Liver (tissue), 9 donors: ENCODE measurements around the gene GNA14. TPM values are rescaled to one million over a fixed set of nuclear protein-coding genes. Genes with fewer than 3 reads are reported as not detected.

Experiments used
- DNase-seq: peaks from one replicate; pipeline ENCODE4 v3.0.0-alpha.2; 2017; ENCODE audit warnings: low spot score
- H3K27ac ChIP-seq, 2 donors: one replicate each; pipeline ENCODE4 v1.7.0; 2013; ENCODE audit warnings: inconsistent platforms in 2 of 2, low read length in 2 of 2, control low read depth in 1 of 2, low read depth in 1 of 2, mild to moderate bottlenecking in 1 of 2
- H3K27me3 ChIP-seq, 4 donors: one replicate each; pipeline versions ENCODE4 v1.6.1 to v1.7.0; 2013; ENCODE audit warnings: low read length in 3 of 4, inconsistent platforms in 1 of 4, mild to moderate bottlenecking in 1 of 4, moderate library complexity in 1 of 4; ENCODE audit not compliant: control insufficient read depth in 4 of 4, insufficient read depth in 4 of 4
- H3K36me3 ChIP-seq, 4 donors: one replicate each; pipeline versions ENCODE4 v1.6.1 to v1.7.0; 2013; ENCODE audit warnings: low read length in 3 of 4, mild to moderate bottlenecking in 3 of 4, low read depth in 1 of 4, moderate library complexity in 1 of 4; ENCODE audit not compliant: control insufficient read depth in 4 of 4, insufficient read depth in 3 of 4
- H3K4me1 ChIP-seq, 4 donors: one replicate each; pipeline versions ENCODE4 v1.6.1 to v1.7.0; 2013; ENCODE audit warnings: low read length in 3 of 4, mild to moderate bottlenecking in 3 of 4, moderate library complexity in 1 of 4; ENCODE audit not compliant: control insufficient read depth in 4 of 4, insufficient read depth in 4 of 4
- H3K4me3 ChIP-seq, 3 donors: one replicate each; pipeline versions ENCODE4 v1.6.1 to v1.7.0; 2013; ENCODE audit warnings: low read length in 3 of 3, control low read depth in 1 of 3, low read depth in 1 of 3, mild to moderate bottlenecking in 1 of 3
- H3K9ac ChIP-seq, 2 donors: one replicate each; pipeline ENCODE4 v1.7.0; 2013; ENCODE audit warnings: low read length in 2 of 2, mild to moderate bottlenecking in 2 of 2, moderate library complexity in 2 of 2, control low read depth in 1 of 2, low read depth in 1 of 2
- H3K9me3 ChIP-seq, 4 donors: one replicate each; pipeline versions ENCODE4 v1.6.1 to v1.7.0; 2013; ENCODE audit warnings: low read length in 3 of 4; ENCODE audit not compliant: control insufficient read depth in 4 of 4
- ATF3 ChIP-seq: IDR thresholded peaks from 2 replicates; pipeline ENCODE4 v1.6.1; 2016; ENCODE audit warnings: antibody characterized with exemption
- CTCF ChIP-seq: fragments of 150-350 bp; IDR thresholded peaks from 2 replicates; pipeline ENCODE4 v1.5.1; 2017; ENCODE audit warnings: improper control_type of control experiment, low read depth, low read length; ENCODE audit not compliant: missing input control
- EGR1 ChIP-seq, 2 donors: IDR thresholded peaks; 2 replicates each; pipeline ENCODE4 v1.6.1; 2016 to 2018; ENCODE audit warnings: antibody characterized with exemption in 2 of 2, low read depth in 2 of 2
- FOXA1 ChIP-seq: IDR thresholded peaks from 2 replicates; pipeline ENCODE4 v1.6.1; 2016; ENCODE audit warnings: antibody characterized with exemption
- FOXA2 ChIP-seq: IDR thresholded peaks from 2 replicates; pipeline ENCODE4 v1.6.1; 2016; ENCODE audit warnings: antibody characterized with exemption
- GABPA ChIP-seq, 2 donors: IDR thresholded peaks in 1 of 2; conservative IDR thresholded peaks in 1 of 2; 2 replicates each; pipeline ENCODE4 v1.6.1; 2016; ENCODE audit warnings: antibody characterized with exemption in 2 of 2, mild to moderate bottlenecking in 1 of 2, moderate library complexity in 1 of 2
- HNF4A ChIP-seq, 2 donors: conservative IDR thresholded peaks; 2 replicates each; pipeline ENCODE4 v1.6.1; 2016; ENCODE audit warnings: antibody characterized with exemption in 2 of 2, mild to moderate bottlenecking in 2 of 2
- JUND ChIP-seq, 2 donors: IDR thresholded peaks; 2 replicates each; pipeline ENCODE4 v1.6.1; 2016; ENCODE audit warnings: antibody characterized with exemption in 2 of 2
- MAX ChIP-seq: IDR thresholded peaks from 2 replicates; pipeline ENCODE4 v1.6.1; 2016; ENCODE audit warnings: antibody characterized with exemption
- NR2F2 ChIP-seq: IDR thresholded peaks from 2 replicates; pipeline ENCODE4 v1.6.1; 2016; ENCODE audit warnings: antibody characterized with exemption
- RAD21 ChIP-seq, 2 donors: IDR thresholded peaks; 2 replicates each; pipeline ENCODE4 v1.6.1; 2016; ENCODE audit warnings: antibody characterized with exemption in 2 of 2, mild to moderate bottlenecking in 2 of 2
- REST ChIP-seq: IDR thresholded peaks from 2 replicates; pipeline ENCODE4 v1.6.1; 2016; ENCODE audit warnings: antibody characterized with exemption, mild to moderate bottlenecking
- RXRA ChIP-seq, 2 donors: IDR thresholded peaks; 2 replicates each; pipeline ENCODE4 v1.6.1; 2017 to 2018; ENCODE audit warnings: antibody characterized with exemption in 2 of 2, mild to moderate bottlenecking in 1 of 2
- SP1 ChIP-seq: IDR thresholded peaks from 2 replicates; pipeline ENCODE4 v1.6.1; 2018; ENCODE audit warnings: antibody characterized with exemption, mild to moderate bottlenecking
- TAF1 ChIP-seq: conservative IDR thresholded peaks from 2 replicates; pipeline ENCODE4 v1.6.1; 2016; ENCODE audit warnings: antibody characterized with exemption, mild to moderate bottlenecking
- YY1 ChIP-seq: IDR thresholded peaks from 2 replicates; pipeline ENCODE4 v1.6.1; 2016; ENCODE audit warnings: antibody characterized with exemption, mild to moderate bottlenecking
- ZBTB33 ChIP-seq: IDR thresholded peaks from 2 replicates; pipeline ENCODE4 v1.6.1; 2016; ENCODE audit warnings: antibody characterized with exemption
- WGBS: extraction: QIAGEN DNeasy Blood & Tissue Kit; methylation state at CpG from one replicate; pipeline ENCODE4 v1.1.7; 2013; 5-methylcytosine and 5-hydroxymethylcytosine counted together
- polyA plus RNA-seq, 2 donors: library from polyadenylated mRNA; stranded (reverse) in 1 of 2; unstranded in 1 of 2; fragments of 200-250 nt in 1 of 2; fragments of >200 nt in 1 of 2; fragmentation: Nextera tagmentation in 1 of 2; extraction: Ambion mirVana in 1 of 2; gene quantifications; one replicate each; pipeline versions ENCODE4 v1.2.1 to v1.2.3, GENCODE V29; 2013 to 2015
- total RNA-seq, 2 donors: library from RNA; depleted of rRNA; stranded (reverse); fragments of >200 nt; gene quantifications; one replicate each; pipeline ENCODE4 v1.2.3, GENCODE V29; 2014
- donor health status: healthy.
- donor health status: healthy.
- donor health status: healthy.
- donor health status: healthy.
- donor health status: healthy.

The GNA14 gene
- total and polyA plus RNA-seq, 4 donors: 1.1 to 5.4 (median 2.9) TPM

GRCh38 chr9:77469515-77470231 is 178.4 kb downstream of the GNA14 start:
- no peak for TF ChIP-seq FOXA1
- no peak for TF ChIP-seq TAF1
- no peak for TF ChIP-seq JUND (IDR thresholded peaks at IDR 0.05)
- no peak for TF ChIP-seq GABPA (IDR thresholded peaks at IDR 0.05 in 1 of 2, conservative IDR thresholded peaks at IDR 0.05 in 1 of 2)
- no peak for TF ChIP-seq SP1
- no peak for TF ChIP-seq ATF3
- TF ChIP-seq MAX: no peak
- no peak for TF ChIP-seq EGR1 (IDR thresholded peaks at IDR 0.05; ENCODE audit: low read depth in 2 of 2)
- no peak for TF ChIP-seq YY1
- no peak for TF ChIP-seq NR2F2
- TF ChIP-seq REST: no peak
- no peak for TF ChIP-seq ZBTB33
- no peak for TF ChIP-seq RAD21 (IDR thresholded peaks at IDR 0.05)
- no peak for TF ChIP-seq RXRA (IDR thresholded peaks at IDR 0.05)
- DNase-seq: no peak

GRCh38 chr9:77464661-77465060 is 183.5 kb downstream of the GNA14 start:
- H3K9ac ChIP-seq: no peak overlapping the region
- no peak overlapping the region for H3K4me3 ChIP-seq
- H3K4me1 ChIP-seq: no peaks in the 10 kb centered on the region
- H3K9me3 ChIP-seq: no peaks in the 10 kb centered on the region
- WGBS: 79% methylated on average over 3 of the region's 3 CpGs
- no peaks in the 10 kb centered on the region for H3K36me3 ChIP-seq
- DNase-seq: no peak
- no peak overlapping the region for H3K27ac ChIP-seq
- no peaks in the 10 kb centered on the region for H3K27me3 ChIP-seq
- TF ChIP-seq ZBTB33 (no peak), HNF4A (conservative IDR thresholded peaks at IDR 0.05) (no peak), SP1 (no peak), NR2F2 (no peak), CTCF (no peak), GABPA (IDR thresholded peaks at IDR 0.05 in 1 of 2, conservative IDR thresholded peaks at IDR 0.05 in 1 of 2) (no peak), JUND (IDR thresholded peaks at IDR 0.05) (no peak), EGR1 (IDR thresholded peaks at IDR 0.05; ENCODE audit: low read depth in 2 of 2) (no peak), YY1 (no peak), RAD21 (IDR thresholded peaks at IDR 0.05) (no peak), FOXA2 (no peak), FOXA1 (no peak), REST (no peak), TAF1 (no peak), RXRA (IDR thresholded peaks at IDR 0.05) (no peak)

More at GRCh38 chr9:77469515-77470231, 178.4 kb downstream of the GNA14 start:
- no peak overlapping the region for H3K9ac ChIP-seq
- WGBS: 80% methylated on average over 5 of the region's 5 CpGs
- no peak overlapping the region for H3K4me3 ChIP-seq
- H3K27ac ChIP-seq: no peak overlapping the region
- no peaks in the 10 kb centered on the region for H3K9me3 ChIP-seq
- H3K36me3 ChIP-seq: no peaks in the 10 kb centered on the region
- no peaks in the 10 kb centered on the region for H3K27me3 ChIP-seq
- no peaks in the 10 kb centered on the region for H3K4me1 ChIP-seq
